ENCODE results near the gene MLYCD. TPM values are rescaled to one million over a fixed set of nuclear protein-coding genes. Genes with fewer than 3 reads are reported as not detected.

MLYCD gene
- total RNA-seq, 1 donor from 2014 or later = 2.8 TPM

DNA sequence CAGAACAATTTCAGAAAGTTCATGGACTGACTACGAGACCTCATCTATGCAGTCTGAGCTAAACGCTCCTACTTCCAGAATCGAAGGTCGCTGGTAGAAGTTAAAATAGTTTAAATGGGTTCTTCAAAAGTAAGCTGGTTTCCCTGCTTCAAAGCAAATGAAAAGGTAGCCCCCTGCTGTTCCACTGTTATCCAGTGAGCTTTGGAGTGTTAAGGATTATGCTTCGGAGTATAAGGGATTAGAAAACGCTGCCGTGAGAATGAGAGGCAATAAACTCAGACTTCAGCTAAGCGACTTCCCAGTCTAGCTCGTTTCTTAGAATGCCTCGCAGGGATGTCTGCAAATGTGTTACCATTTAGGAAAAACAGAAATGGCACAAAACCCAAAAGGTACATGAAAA is 12.4 kb downstream of the MLYCD start:
- no peak overlapping the region for H3K9ac ChIP-seq (ENCODE audit: low read length)
- Mint-ChIP-seq H3K9me3 (ENCODE audit: unreplicated experiment) (no peaks in the 10 kb centered on the region), H3K4me3 (ENCODE audit: unreplicated experiment) (no peak overlapping the region), H3K27me3 (ENCODE audit: low read depth, unreplicated experiment) (no peaks in the 10 kb centered on the region), H3K36me3 (ENCODE audit: low read depth, unreplicated experiment) (peaks cover 22% of the 10 kb centered on the region), H3K27ac (ENCODE audit: unreplicated experiment) (no peak overlapping the region), H3K4me1 (ENCODE audit: low read depth, unreplicated experiment) (peaks cover 5% of the 10 kb centered on the region)
- H3K36me3 ChIP-seq (ENCODE audit: insufficient read depth, low read length) = no peaks in the 10 kb centered on the region
- no peak for TF ChIP-seq EZH2 (IDR thresholded peaks at IDR 0.05; ENCODE audit: insufficient read depth, low read length)
- no peak for TF ChIP-seq CTCF (IDR thresholded peaks at IDR 0.05; ENCODE audit: insufficient read depth, low read depth, low read length)
- peaks cover 4% of the 10 kb centered on the region for H4K20me1 ChIP-seq (ENCODE audit: insufficient read depth, low read length)
- H3K27me3 ChIP-seq (ENCODE audit: insufficient read depth, low read length) = no peaks in the 10 kb centered on the region
- no peaks in the 10 kb centered on the region for H3K4me1 ChIP-seq (ENCODE audit: insufficient read depth, low read length)
- no peak overlapping the region for H3K4me3 ChIP-seq (ENCODE audit: insufficient read depth, low read depth, low read length)
- FAIRE-seq (no peak), DNase-seq (ENCODE audit: low read depth) (no peak)
- no peak overlapping the region for H3K27ac ChIP-seq (ENCODE audit: low read depth, low read length)
- H3K9me3 ChIP-seq (ENCODE audit: insufficient read depth, low read depth, low read length) = no peaks in the 10 kb centered on the region
- no peak overlapping the region for H2AFZ ChIP-seq (ENCODE audit: low read depth, low read length)
- no peaks in the 10 kb centered on the region for H3K79me2 ChIP-seq (ENCODE audit: insufficient read depth, low read length)
- no peak overlapping the region for H3K4me2 ChIP-seq (ENCODE audit: low read length)

- H3K4me3 ChIP-seq (ENCODE audit: insufficient read depth, low read depth, low read length) = no peak overlapping the region
- no peak for TF ChIP-seq EZH2 (IDR thresholded peaks at IDR 0.05; ENCODE audit: insufficient read depth, low read length)
- TF ChIP-seq CTCF (IDR thresholded peaks at IDR 0.05; ENCODE audit: insufficient read depth, low read depth, low read length) = no peak
- no peak for FAIRE-seq
- no peak overlapping the region for H2AFZ ChIP-seq (ENCODE audit: low read depth, low read length)
- H3K27ac ChIP-seq (ENCODE audit: low read depth, low read length) = no peak overlapping the region
- H3K27me3 Mint-ChIP-seq (ENCODE audit: low read depth, unreplicated experiment) = no peaks in the 10 kb centered on the region
- no peaks in the 10 kb centered on the region for H3K27me3 ChIP-seq (ENCODE audit: insufficient read depth, low read length)
- H3K4me1 Mint-ChIP-seq (ENCODE audit: low read depth, unreplicated experiment) = no peaks in the 10 kb centered on the region
- no peak for DNase-seq (ENCODE audit: low read depth)
- H3K9ac ChIP-seq (ENCODE audit: low read length) = no peak overlapping the region
- peaks cover 23% of the 10 kb centered on the region for H3K36me3 Mint-ChIP-seq (ENCODE audit: low read depth, unreplicated experiment)
- H3K4me2 ChIP-seq (ENCODE audit: low read length) = no peak overlapping the region
- no peaks in the 10 kb centered on the region for H3K4me1 ChIP-seq (ENCODE audit: insufficient read depth, low read length)
- no peaks in the 10 kb centered on the region for H3K79me2 ChIP-seq (ENCODE audit: insufficient read depth, low read length)
- H3K9me3 ChIP-seq (ENCODE audit: insufficient read depth, low read depth, low read length) = no peaks in the 10 kb centered on the region
- H4K20me1 ChIP-seq (ENCODE audit: insufficient read depth, low read length) = peaks cover 4% of the 10 kb centered on the region
- no peak overlapping the region for H3K4me3 Mint-ChIP-seq (ENCODE audit: unreplicated experiment)
- H3K27ac Mint-ChIP-seq (ENCODE audit: unreplicated experiment) = peak overlapping the region; percentile 10
- H3K36me3 ChIP-seq (ENCODE audit: insufficient read depth, low read length) = no peaks in the 10 kb centered on the region
- H3K9me3 Mint-ChIP-seq (ENCODE audit: unreplicated experiment) = no peaks in the 10 kb centered on the region
Observed at GRCh38 chr16:83912519-83913244, 13.8 kb downstream of the MLYCD start.

GRCh38 chr16:83913245-83913633 is 14.3 kb downstream of the MLYCD start:
- Mint-ChIP-seq H3K27me3 (ENCODE audit: low read depth, unreplicated experiment) (no peaks in the 10 kb centered on the region), H3K36me3 (ENCODE audit: low read depth, unreplicated experiment) (peaks cover 28% of the 10 kb centered on the region), H3K9me3 (ENCODE audit: unreplicated experiment) (peaks cover 4% of the 10 kb centered on the region), H3K4me1 (ENCODE audit: low read depth, unreplicated experiment) (no peaks in the 10 kb centered on the region), H3K4me3 (ENCODE audit: unreplicated experiment) (no peak overlapping the region), H3K27ac (ENCODE audit: unreplicated experiment) (peak overlapping the region; percentile 10)
- no peaks in the 10 kb centered on the region for H3K27me3 ChIP-seq (ENCODE audit: insufficient read depth, low read length)
- H2AFZ ChIP-seq (ENCODE audit: low read depth, low read length) = no peak overlapping the region
- no peaks in the 10 kb centered on the region for H3K79me2 ChIP-seq (ENCODE audit: insufficient read depth, low read length)
- no peak overlapping the region for H3K4me2 ChIP-seq (ENCODE audit: low read length)
- peaks cover under 1% of the 10 kb centered on the region for H3K36me3 ChIP-seq (ENCODE audit: insufficient read depth, low read length)
- H3K9me3 ChIP-seq (ENCODE audit: insufficient read depth, low read depth, low read length) = no peaks in the 10 kb centered on the region
- no peak overlapping the region for H3K4me3 ChIP-seq (ENCODE audit: insufficient read depth, low read depth, low read length)
- H3K4me1 ChIP-seq (ENCODE audit: insufficient read depth, low read length) = no peaks in the 10 kb centered on the region
- no peak for DNase-seq (ENCODE audit: low read depth)
- H3K27ac ChIP-seq (ENCODE audit: low read depth, low read length) = no peak overlapping the region
- no peak for FAIRE-seq
- no peak for TF ChIP-seq CTCF (IDR thresholded peaks at IDR 0.05; ENCODE audit: insufficient read depth, low read depth, low read length)
- TF ChIP-seq EZH2 (IDR thresholded peaks at IDR 0.05; ENCODE audit: insufficient read depth, low read length) = no peak
- H3K9ac ChIP-seq (ENCODE audit: low read length) = no peak overlapping the region
- peaks cover 4% of the 10 kb centered on the region for H4K20me1 ChIP-seq (ENCODE audit: insufficient read depth, low read length)

Data from astrocyte (in vitro differentiated cells and primary cell).